Fibroblast of the aortic adventitia (primary cell): ENCODE measurements around the gene THRA. TPM values are rescaled to one million over a fixed set of nuclear protein-coding genes. Genes with fewer than 3 reads are reported as not detected.

ENCODE experiments used
- DNase-seq: peaks from one replicate; pipeline ENCODE4 v3.0.0-alpha.2; 2010; ENCODE audit warnings: low read depth
- H3K4me3 ChIP-seq: 2 replicates; pipeline ENCODE4 v1.5.1; 2011; ENCODE audit warnings: low read depth, mild to moderate bottlenecking, control low read depth, low read length, moderate library complexity
- total RNA-seq: library from RNA; depleted of rRNA; stranded (reverse); fragments of >200 nt; gene quantifications from 2 replicates; pipeline ENCODE4 v1.2.3, GENCODE V29; 2012; ENCODE audit warnings: low replicate concordance
- TF ChIP-seq, protein P1 (sequence below): IDR thresholded peaks from 2 replicates; pipeline ENCODE4 v1.5.1; 2011; ENCODE audit warnings: mild to moderate bottlenecking, low read length, control low read depth, inconsistent platforms; ENCODE audit not compliant: insufficient read depth

The THRA gene
- total RNA-seq, 1 donor, result 23.0 TPM

DNA sequence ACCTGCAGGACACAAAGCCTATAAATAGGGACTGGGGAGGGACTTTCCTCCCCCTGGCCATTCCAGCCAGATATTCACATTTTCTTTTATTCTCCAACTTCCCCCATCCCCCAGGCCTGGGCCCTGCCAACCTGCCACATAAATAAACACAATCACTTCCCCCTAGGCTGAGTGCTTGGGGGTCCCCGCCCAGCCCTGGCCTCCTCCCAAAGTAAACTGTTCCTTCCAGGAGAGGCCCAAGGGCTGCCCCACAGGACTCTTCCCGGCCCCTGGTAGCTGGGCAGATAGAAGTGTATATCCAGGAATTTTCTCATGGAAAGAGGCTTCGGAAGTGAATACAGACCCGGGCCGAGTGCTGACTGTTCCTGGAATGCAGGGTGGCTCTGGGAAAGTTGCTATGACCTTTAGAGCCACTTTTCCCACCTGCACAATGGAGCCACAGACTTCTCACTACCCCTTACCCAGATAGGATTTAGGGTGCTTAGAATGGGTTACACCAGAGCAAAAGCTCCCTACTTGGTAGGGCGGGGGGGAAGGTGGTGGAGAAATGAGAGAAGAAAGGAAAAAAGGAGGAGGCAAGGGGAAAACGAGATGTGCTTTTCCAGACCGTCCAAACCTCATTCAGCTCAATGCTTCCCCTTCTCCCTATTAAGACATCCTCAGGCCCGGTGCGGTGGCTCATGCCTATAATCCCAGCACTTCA, 39.0 kb upstream of the THRA start:
- peak; percentile 46 for DNase-seq
- TF ChIP-seq, protein P1, sequence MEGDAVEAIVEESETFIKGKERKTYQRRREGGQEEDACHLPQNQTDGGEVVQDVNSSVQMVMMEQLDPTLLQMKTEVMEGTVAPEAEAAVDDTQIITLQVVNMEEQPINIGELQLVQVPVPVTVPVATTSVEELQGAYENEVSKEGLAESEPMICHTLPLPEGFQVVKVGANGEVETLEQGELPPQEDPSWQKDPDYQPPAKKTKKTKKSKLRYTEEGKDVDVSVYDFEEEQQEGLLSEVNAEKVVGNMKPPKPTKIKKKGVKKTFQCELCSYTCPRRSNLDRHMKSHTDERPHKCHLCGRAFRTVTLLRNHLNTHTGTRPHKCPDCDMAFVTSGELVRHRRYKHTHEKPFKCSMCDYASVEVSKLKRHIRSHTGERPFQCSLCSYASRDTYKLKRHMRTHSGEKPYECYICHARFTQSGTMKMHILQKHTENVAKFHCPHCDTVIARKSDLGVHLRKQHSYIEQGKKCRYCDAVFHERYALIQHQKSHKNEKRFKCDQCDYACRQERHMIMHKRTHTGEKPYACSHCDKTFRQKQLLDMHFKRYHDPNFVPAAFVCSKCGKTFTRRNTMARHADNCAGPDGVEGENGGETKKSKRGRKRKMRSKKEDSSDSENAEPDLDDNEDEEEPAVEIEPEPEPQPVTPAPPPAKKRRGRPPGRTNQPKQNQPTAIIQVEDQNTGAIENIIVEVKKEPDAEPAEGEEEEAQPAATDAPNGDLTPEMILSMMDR, result no peak
- no peak overlapping the region for H3K4me3 ChIP-seq

DNA sequence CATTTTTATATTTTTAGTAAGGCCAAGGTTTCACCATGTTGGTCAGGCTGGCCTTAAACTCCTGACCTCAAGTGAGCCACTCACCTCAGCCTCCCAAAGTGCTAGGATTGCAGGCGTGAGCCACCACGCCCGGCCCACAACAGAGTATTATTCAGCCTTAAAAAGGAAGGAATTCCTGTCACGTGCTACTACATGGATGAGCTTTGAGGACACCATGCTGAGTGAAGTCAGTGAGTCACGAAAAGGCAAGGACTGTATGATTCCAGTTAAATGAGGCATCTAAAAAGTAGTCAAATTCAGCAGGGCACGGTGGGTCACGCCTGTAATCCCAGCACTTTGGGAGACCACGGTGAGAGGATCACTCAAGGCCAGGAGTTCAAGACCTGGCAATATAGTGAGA, 37.9 kb upstream of the THRA start:
- TF ChIP-seq, protein P1, result no peak
- no peak overlapping the region for H3K4me3 ChIP-seq
- no peak for DNase-seq

DNA sequence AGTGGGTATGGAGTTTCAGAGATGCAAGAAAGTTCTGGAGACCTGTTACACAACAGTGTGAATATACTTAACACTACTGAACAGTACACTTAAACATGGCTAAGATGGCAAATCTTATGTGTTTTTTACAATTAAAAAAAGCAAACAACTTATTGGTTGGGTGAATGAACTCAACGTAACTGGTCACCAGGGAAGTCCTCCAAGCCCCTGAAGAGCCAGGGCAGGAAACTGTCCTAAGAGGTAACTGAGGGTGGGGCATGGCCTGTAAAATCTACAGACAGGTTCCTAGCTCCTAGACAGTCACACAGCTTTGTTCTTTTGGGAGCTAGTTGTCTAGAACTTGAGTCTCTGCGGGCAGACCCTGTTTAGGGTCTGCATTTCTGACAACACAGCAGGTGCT, 37.2 kb upstream of the THRA start:
- H3K4me3 ChIP-seq, result no peak overlapping the region
- TF ChIP-seq, protein P1, result no peak
- no peak for DNase-seq

DNA sequence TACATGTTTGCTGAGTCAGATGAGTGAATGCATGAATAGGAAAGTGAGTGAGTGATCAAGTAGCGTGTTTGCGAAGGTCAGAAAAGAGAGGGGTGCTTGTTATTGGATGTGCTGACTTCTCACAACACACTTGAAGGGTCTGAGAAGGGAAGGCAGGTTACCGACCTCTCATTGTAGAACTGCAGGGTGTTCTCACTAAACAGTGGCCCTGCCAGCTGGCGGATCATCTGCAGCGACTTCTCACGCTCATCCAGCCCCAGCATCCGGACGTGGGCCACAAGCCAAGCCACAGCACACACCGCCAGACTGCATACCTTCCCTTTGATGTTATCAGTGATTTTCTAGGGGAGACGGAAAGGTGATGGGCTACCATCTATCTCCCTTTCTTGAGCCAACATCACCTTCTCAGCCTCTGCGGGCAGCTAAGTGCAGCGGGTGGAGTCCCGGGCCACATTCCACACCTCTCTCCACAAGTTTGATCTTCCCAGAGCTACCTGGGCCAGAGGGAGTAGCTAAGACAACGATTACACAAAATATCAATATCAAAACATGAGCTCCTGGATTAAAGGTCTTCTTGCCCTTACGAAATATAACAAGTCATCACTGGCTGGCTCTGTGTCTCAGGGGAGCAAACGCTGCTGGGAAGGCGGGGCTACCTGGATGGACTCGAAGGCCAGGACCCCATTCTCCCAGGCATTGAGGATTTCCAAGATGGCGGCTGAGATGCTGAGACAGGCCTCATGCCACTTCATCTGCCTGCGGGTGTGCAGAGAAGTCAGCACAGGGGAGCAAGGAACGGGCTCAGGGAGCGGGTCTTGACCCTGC, 36.6 kb upstream of the THRA start:
- TF ChIP-seq, protein P1, result no peak
- H3K4me3 ChIP-seq, result no peak overlapping the region
- DNase-seq, result no peak

DNA sequence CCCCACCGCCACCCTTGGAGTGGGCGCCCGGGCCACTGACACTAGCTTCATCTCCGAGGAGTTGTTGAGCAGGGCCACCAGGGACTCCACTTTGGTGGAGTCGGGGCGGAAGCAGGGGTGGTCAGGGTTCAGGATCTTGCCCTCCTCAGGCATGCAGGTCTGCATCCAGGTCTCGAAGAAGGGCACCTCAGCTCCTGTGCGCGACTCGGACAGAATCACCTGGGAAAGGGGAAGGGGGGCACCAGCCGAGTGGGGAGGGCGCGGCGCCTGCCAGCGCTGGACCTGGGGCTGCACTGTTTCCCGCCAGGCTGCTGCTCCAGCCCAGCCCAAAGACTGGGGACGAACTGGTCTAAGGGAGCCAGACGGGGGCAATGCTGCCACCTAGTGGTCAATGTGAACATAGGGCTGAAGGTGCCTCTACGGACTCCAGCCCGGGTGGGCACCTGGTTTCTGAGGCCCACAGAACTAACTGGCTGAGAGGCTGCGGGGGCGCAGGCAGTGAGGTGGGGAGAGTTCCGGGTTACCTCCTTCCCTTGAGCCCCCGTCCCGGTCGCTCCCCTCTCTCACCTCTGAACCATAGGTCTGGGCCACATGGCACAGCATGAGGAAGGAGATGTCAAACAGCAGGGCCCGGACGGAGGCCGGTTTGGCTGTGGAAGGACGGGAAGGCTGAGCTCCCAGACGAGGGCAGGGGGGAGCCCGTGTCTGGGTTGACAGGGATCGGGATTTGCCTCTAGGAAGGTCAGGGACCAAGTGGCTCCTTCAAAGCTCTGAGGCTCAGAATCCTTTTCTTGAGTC, 35.8 kb upstream of the THRA start:
- TF ChIP-seq, protein P1, result peak; percentile 92
- DNase-seq, result peak; percentile 84
- no peak overlapping the region for H3K4me3 ChIP-seq

DNA sequence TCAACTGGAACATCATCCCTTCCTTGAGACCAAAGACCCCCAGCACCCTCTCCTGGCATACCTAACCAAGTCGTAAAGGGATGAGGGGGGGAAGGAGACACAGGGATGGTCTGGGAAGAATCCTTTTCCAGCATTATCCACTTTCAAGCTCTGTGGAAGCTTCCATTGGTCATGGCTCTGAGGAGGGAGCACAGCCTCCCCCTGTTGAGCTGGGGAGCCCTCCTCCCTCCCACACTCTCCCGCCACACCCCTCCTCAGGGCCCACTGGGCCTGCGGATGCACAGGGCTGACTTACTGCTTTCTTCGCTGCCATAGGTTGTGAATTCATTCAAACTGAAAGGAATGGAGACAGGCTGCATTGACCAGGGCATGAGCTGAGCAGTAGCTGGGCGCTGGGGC, 35.2 kb upstream of the THRA start:
- DNase-seq, result no peak
- TF ChIP-seq, protein P1, result no peak
- no peak overlapping the region for H3K4me3 ChIP-seq
